H1 (cell line): ENCODE results near the gene ABL1. TPM values are rescaled to one million over a fixed set of nuclear protein-coding genes. Genes with fewer than 3 reads are reported as not detected.

Experiments used
- EGR1 ChIP-seq: IDR thresholded peaks from 2 replicates; pipeline ENCODE4 v1.6.1; 2011; ENCODE audit warnings: low read depth, low read length, borderline replicate concordance
- POU5F1 ChIP-seq: IDR thresholded peaks from 2 replicates; pipeline ENCODE4 v1.6.1; 2011; ENCODE audit warnings: low read depth, mild to moderate bottlenecking, low read length, moderate library complexity
- polyA plus RNA-seq, 7 experiments: library from polyadenylated mRNA; depleted of rRNA in 3 of 7; stranded (reverse) in 5 of 7; unstranded in 2 of 7; fragments of >200 nt in 5 of 7; fragments of 200-250 nt in 2 of 7; gene quantifications; 1 replicate in 5 of 7; 2 replicates in 1 of 7; 4 replicates in 1 of 7; pipeline versions ENCODE4 v1.2.1 to v1.2.3, GENCODE V29; 2011 to 2013; ENCODE audit warnings: missing spikeins in 2 of 7, mixed read lengths in 2 of 7
- total RNA-seq: library from RNA; stranded (reverse); fragmentation: NEBNext Ultra II Directional; extraction: Animal tissue kit (Norgen Biotek cat#: 25700); gene quantifications from 2 replicates; pipeline ENCODE4 v1.2.1, GENCODE V29; 2021

Gene ABL1
- total and polyA plus RNA-seq, 2 of the 8 experiments (the other 6 are each of a cell fraction or from before 2014, with no cell fraction given) = 35.3 to 104 TPM

DNA sequence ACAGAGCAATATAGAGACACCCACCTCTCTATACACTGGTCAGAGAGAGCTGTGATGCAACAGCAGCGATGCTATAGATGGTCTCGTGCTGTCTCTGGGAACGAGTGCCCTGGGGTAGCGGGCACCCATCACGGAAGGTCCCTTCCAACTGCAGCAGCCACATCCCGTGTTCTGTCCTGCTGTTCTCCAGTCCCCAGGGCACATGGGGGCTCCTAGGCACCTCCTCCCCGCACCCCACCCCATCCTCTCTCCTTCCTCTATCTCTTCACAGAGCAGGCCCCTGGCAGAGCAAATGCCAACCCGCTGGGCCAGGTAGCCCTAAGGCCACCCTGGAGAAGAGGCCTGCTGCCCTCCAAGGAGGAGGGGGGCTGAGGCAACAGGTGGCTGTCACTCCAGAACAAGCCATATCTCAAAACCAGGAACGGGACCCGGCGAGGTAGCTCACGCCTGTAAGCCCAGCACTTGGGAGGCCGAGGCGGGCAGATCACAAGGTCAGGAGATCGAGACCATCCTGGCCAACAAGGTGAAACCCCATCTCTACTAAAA lies 95.8 kb downstream of the ABL1 start (continued):
- TF ChIP-seq POU5F1 = no peak
- no peak for TF ChIP-seq EGR1
